COLO829 (cell line): ENCODE measurements around the gene ADAP1.
A peak's percentile ranks its signal among the peaks of the same experiment; 100 is the strongest.
"Not testable (repeated sequence)": the region's sequence is repeated elsewhere in the genome, so short reads cannot be mapped to it uniquely, and the experiment has no call there.

Experiments
- DNase-seq: peaks from one replicate; pipeline ENCODE4 v3.0.0; 2012; ENCODE audit warnings: low spot score

ADAP1 gene

DNA sequence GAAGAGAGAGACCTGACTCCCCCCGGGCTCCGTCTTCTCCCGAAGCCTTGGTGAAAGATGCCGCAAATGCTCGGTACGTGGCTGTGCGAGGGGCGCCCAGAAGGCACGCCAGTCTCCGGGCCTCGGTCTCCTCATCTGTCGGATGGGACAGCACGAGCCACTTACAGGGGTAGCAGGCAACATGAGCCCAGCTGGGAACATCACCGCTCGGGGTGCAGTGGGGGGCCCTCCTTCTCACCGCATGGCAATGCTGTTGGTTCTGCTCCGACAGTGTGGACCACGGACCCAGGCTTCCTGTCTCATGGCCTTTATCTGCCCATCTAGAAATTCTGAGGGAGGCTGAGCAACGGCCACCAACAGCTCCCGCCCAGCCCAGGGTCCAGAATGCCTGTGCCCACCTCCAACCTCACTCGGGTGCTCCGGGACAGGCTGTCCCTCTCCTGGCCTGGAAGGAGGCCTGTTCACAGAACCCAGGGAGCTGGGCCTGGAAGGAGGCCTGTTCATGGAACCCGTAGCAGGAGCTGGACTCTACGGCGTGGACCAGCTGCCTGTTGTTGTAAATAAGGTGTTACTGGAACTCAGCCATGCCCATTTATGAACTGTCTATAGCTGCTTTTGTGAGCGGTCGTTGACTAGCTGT is 15.8 kb downstream of the ADAP1 start:
- DNase-seq = no peak

GRCh38 chr7:937856-938484 is 16.5 kb downstream of the ADAP1 start:
- no peak for DNase-seq

GRCh38 chr7:936386-937054 is 18.0 kb downstream of the ADAP1 start:
- DNase-seq = peak; percentile 69

DNA sequence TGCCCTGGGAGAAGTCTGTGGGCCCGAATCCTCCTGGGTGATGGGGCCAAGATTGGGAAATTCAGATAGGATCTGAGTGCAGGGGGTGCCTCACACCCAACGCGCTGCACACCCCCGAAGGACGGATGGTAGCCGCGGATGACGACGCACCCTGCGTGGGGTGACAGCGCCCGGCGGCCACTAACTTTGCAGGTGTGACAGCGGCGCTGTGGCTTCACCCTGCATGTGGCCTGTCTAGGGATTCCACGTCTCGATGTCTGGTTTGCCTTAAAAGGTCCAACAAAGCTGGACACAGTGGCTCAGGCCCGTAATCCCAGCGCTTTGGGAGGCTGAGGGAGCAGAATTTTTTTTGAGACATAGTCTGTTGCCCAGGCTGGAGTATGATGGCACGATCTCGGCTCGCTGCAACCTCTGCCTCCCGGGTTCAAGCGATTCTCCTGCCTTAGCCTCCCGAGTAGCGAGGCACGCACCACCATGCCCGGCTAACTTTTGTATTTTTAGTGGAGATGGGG is 18.6 kb downstream of the ADAP1 start:
- DNase-seq = no peak

DNA sequence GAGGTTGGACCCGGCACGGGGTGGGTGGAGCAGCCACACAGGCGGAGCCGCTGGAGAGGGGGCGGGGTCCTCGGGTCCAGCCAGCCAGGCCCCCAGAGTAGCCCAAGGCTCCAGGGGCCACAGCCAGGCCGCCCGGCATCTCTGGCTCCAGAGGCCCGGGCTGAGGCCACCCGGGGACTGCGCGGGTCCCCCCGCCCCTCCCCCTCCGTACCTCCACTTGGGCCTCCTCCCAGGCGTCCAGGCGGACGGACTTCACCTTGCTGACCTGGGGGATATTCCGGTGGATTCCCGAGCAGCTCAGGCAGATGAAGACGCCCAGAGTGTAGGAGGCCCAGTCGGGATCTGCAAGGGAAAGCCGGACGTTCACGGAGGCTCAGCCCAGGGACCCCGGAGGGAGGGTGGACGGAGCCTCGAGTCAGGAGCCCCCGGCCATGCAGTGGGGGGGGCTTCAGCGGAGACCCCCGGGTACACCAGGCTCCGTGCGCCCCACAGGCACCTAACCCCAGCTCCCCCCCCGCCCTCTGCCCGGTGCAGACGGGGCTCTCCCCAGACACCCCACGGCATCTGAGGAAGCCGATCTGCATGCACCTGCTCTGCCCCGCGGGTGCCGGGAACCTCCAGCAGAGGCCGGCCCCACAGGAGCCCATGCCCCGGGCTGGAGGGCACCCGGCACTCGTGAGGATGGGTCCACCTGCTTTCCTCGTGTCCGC is 19.2 kb downstream of the ADAP1 start:
- DNase-seq = no peak

- DNase-seq = no peak
Observed at GRCh38 chr7:934469-935163, 19.9 kb downstream of the ADAP1 start.

DNA sequence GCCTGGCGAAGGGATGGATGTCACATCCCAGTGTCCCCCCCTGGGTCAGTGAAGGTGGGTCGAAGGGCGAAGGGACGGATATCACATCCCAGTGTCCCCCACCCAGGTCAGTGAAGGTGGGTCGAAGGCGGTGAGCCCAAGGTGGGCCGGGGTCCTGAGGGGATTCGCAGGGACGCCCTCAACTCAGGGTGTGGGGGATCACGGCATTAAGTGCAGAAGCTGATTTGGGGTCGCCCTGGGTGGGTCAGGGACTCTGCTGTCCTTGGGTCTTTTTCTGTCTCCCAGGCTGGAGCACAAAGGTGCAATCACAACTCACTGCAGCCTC is 21.9 kb downstream of the ADAP1 start:
- DNase-seq = no peak

GRCh38 chr7:931871-932650 is 22.4 kb downstream of the ADAP1 start:
- DNase-seq = no peak

DNA sequence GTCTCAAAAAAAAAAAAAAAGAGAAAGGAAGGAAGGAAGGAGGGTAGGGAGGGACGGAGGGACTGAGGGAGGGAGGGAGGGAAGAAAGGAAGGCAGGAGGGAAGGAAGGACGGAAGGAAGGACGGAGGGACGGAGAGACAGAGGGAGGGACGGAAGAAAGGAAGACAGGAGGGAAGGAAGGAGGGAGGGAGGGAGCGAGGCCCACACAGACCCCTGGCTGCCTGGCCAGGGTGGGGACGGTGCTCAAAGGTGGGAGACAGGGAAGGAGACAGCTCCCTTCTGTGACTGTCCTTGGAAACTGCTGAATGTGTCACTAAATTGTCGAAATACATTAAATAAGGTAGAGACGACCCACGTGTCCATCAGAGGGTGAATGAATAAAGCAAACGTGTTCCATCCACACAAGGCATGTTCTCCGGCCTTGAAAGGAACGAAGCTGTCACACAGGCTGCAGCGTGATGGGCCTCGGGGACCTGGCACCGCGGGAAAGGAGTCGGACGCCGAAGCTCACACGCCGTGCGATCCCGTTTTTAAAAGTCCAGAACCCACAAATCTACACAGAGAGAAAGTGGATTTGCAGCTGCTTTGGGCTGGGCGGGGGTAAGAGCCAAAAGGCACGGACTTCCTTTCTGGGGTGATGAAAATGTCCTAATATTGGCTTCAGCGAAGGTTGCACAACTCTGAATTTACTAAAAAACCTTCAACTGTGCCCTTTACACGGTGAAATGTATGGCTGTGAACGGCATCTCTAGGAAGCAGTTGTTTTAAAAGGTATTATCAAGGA is 23.3 kb downstream of the ADAP1 start:
- no peak for DNase-seq

GRCh38 chr7:929311-929711 is 25.2 kb downstream of the ADAP1 start:
- DNase-seq = no peak

GRCh38 chr7:927031-927671 is 27.3 kb downstream of the ADAP1 start:
- no peak for DNase-seq

- DNase-seq = peak; percentile 86
Observed at GRCh38 chr7:926061-927030, 28.1 kb downstream of the ADAP1 start.

DNA sequence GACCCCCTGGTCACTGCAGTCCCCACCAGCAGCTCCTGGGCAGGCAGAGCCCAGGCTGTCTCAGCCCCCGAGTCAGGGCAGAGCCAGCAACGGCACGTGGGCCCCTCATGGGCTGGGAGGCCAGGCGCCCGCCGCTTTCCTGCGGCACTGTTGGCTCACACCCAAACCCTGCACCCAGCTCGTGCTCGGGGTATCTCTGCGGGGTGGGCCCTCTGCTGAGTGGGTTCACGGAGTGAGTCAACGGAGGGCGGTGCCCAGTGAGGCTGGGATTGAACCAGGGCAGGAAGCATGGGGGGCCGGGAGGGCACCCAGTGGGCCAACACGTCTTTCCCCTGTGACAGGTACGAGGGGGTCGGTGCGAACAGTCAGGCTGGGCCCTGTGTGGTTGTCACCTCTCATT is 28.9 kb downstream of the ADAP1 start:
- peak; percentile 68 for DNase-seq

- DNase-seq = peak; percentile 54
Observed at GRCh38 chr7:924541-925231, 29.8 kb downstream of the ADAP1 start.

DNA sequence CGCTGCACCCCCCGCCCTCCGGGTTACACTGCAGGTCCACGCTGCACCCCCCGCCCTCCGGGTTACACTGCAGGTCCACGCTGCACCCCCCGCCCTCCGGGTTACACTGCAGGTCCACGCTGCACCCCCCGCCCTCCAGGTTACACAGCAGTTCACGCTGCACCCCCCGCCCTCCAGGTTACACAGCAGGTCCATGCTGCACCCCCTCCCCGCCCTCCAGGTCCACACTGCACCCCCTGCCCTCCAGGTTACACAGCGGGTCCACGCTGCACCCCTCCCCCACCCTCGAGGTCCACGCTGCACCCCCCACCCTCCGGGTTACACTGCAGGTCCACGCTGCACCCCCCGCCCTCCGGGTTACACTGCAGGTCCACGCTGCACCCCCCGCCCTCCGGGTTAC is 30.4 kb downstream of the ADAP1 start:
- DNase-seq = not testable (repeated sequence)

GRCh38 chr7:923108-924041 is 31.1 kb downstream of the ADAP1 start:
- peak; percentile 65 for DNase-seq
